IMR-90 (cell line): ENCODE measurements around the gene LRRC56. TPM values are rescaled to one million over a fixed set of nuclear protein-coding genes. Genes with fewer than 3 reads are reported as not detected.

Experiments used
- ATAC-seq: fragments of 200-7000 bp; cut with Tn5 transposase; 2 replicates; pipeline ENCODE4 v1.9.1; 2020; ENCODE audit warnings: low read depth, mild to moderate bottlenecking, moderate library complexity
- BruUV-seq: library from RNA; stranded (reverse); fragments of 400-500 nt; replicated peaks from 2 replicates; lab custom pipeline; 2021; lab: Mats Ljungman, UMichigan
- CTCF ChIA-PET: fragments of 300-600 bp; formaldehyde crosslinking; extraction: SDS; loops from one replicate; lab custom pipeline; 2021; ENCODE audit warnings: antibody characterized with exemption; lab: Yijun Ruan, JAX
- POLR2A ChIA-PET: fragments of 300-600 bp; sonication (Branson Sonifier 250); formaldehyde crosslinking; loops from one replicate; lab custom pipeline; 2022; ENCODE audit warnings: antibody characterized with exemption; ENCODE audit not compliant: unreplicated experiment; lab: Charles Lee
- DNase-seq: peaks from one replicate; pipeline ENCODE4 v3.0.0; 2013
- H2AFZ ChIP-seq: replicated peaks from 2 replicates; pipeline ENCODE3; 2013; ENCODE audit warnings: low read length, mild to moderate bottlenecking; ENCODE audit not compliant: poor library complexity
- H2AK5ac ChIP-seq: 2 replicates; pipeline ENCODE4 v1.6.1; 2013; ENCODE audit warnings: low read depth, low read length, inconsistent platforms
- H2AK9ac ChIP-seq: replicated peaks from 2 replicates; pipeline ENCODE3; 2013; ENCODE audit warnings: mild to moderate bottlenecking, low read depth, low read length, moderate library complexity; ENCODE audit not compliant: poor library complexity
- H2BK120ac ChIP-seq: 2 replicates; pipeline ENCODE4 v1.6.1; 2013; ENCODE audit warnings: low read depth, low read length, inconsistent platforms
- H2BK15ac ChIP-seq: 3 replicates; pipeline ENCODE4 v1.6.1; 2013; ENCODE audit warnings: low read depth, low read length, inconsistent platforms
- H2BK20ac ChIP-seq: 2 replicates; pipeline ENCODE4 v1.6.1; 2013; ENCODE audit warnings: low read depth, mild to moderate bottlenecking, inconsistent platforms, low read length, moderate library complexity
- H2BK5ac ChIP-seq: 2 replicates; pipeline ENCODE4 v1.6.1; 2013; ENCODE audit warnings: mild to moderate bottlenecking, low read depth, low read length, inconsistent platforms; ENCODE audit not compliant: poor library complexity, severe bottlenecking
- H3K14ac ChIP-seq: replicated peaks from 2 replicates; pipeline ENCODE4 v1.6.1; 2013; ENCODE audit warnings: low read depth, low read length, inconsistent platforms
- H3K18ac ChIP-seq: 2 replicates; pipeline ENCODE4 v1.6.1; 2013; ENCODE audit warnings: low read depth, low read length, control low read depth
- H3K23ac ChIP-seq: 2 replicates; pipeline ENCODE4 v1.6.1; 2013; ENCODE audit warnings: low read depth, low read length, inconsistent platforms
- H3K27ac ChIP-seq: 2 replicates; pipeline ENCODE4 v1.5.1; 2013; ENCODE audit warnings: mild to moderate bottlenecking, control low read depth, low read length; ENCODE audit not compliant: insufficient read depth
- H3K27me3 ChIP-seq: 2 replicates; pipeline ENCODE4 v1.6.1; 2013; ENCODE audit warnings: low read length; ENCODE audit not compliant: control insufficient read depth, insufficient read depth
- H3K36me3 ChIP-seq: 2 replicates; pipeline ENCODE4 v1.6.1; 2013; ENCODE audit warnings: low read length, mixed read lengths; ENCODE audit not compliant: control insufficient read depth, insufficient read depth
- H3K4ac ChIP-seq: 2 replicates; pipeline ENCODE4 v1.6.1; 2013; ENCODE audit warnings: low read depth, low read length, inconsistent platforms
- H3K4me1 ChIP-seq: 2 replicates; pipeline ENCODE4 v1.6.1; 2013; ENCODE audit warnings: low read length, mixed read lengths; ENCODE audit not compliant: control insufficient read depth, insufficient read depth
- H3K4me2 ChIP-seq: 2 replicates; pipeline ENCODE4 v1.6.1; 2013; ENCODE audit warnings: low read depth, mild to moderate bottlenecking, control low read depth, low read length, moderate library complexity
- H3K4me3 ChIP-seq: 2 replicates; pipeline ENCODE4 v1.5.1; 2013; ENCODE audit warnings: low read depth, mild to moderate bottlenecking, control low read depth, low read length, moderate library complexity; ENCODE audit not compliant: insufficient read depth
- H3K56ac ChIP-seq: 2 replicates; pipeline ENCODE4 v1.6.1; 2013; ENCODE audit warnings: low read length, inconsistent platforms; ENCODE audit not compliant: insufficient read depth; ENCODE audit errors: extremely low read depth
- H3K79me1 ChIP-seq, 2 experiments: 2 replicates each; pipeline ENCODE4 v1.6.1; 2013; ENCODE audit warnings: low read length in 2 of 2, inconsistent platforms in 1 of 2, low read depth in 1 of 2
- H3K9ac ChIP-seq: 2 replicates; pipeline ENCODE4 v1.6.1; 2013; ENCODE audit warnings: low read depth, low read length, control low read depth
- H3K9me1 ChIP-seq: 2 replicates; pipeline ENCODE4 v1.6.1; 2013; ENCODE audit warnings: low read length, inconsistent platforms; ENCODE audit not compliant: insufficient read depth
- H3K9me3 ChIP-seq: 2 replicates; pipeline ENCODE4 v1.6.1; 2013; ENCODE audit warnings: low read length; ENCODE audit not compliant: control insufficient read depth, insufficient read depth
- H4K20me1 ChIP-seq: 2 replicates; pipeline ENCODE4 v1.6.1; 2013; ENCODE audit warnings: low read length, inconsistent platforms; ENCODE audit not compliant: insufficient read depth
- H4K5ac ChIP-seq: 2 replicates; pipeline ENCODE4 v1.6.1; 2013; ENCODE audit warnings: mild to moderate bottlenecking, low read depth, low read length, control low read depth
- H4K8ac ChIP-seq, 2 experiments: 2 replicates each; pipeline ENCODE4 v1.6.1; 2013; ENCODE audit warnings: low read depth in 2 of 2, low read length in 2 of 2, control low read depth in 1 of 2, inconsistent platforms in 1 of 2
- H4K91ac ChIP-seq: 2 replicates; pipeline ENCODE4 v1.6.1; 2013; ENCODE audit warnings: low read depth, low read length, inconsistent platforms; ENCODE audit not compliant: insufficient read depth
- RCOR1 ChIP-seq: IDR thresholded peaks from 2 replicates; pipeline ENCODE4 v1.6.1; 2012; ENCODE audit warnings: mild to moderate bottlenecking, low read length, improper control_type of control experiment; ENCODE audit not compliant: insufficient replicate concordance
- WGBS, 2 experiments: methylation state at CpG; one replicate each; pipeline versions ENCODE4 v1.1.5 to v1.1.7; 2013; ENCODE audit warnings: missing lambda C conversion rate in 2 of 2; ENCODE audit not compliant: insufficient read length in 1 of 2; ENCODE audit errors: extremely low coverage in 2 of 2; 5-methylcytosine and 5-hydroxymethylcytosine counted together
- dilution Hi-C: fragments of 300-500 bp; cut with HindIII; formaldehyde crosslinking; loops from one replicate; pipeline ENCODE4 v1.14.3; 2018; ENCODE audit warnings: low sequenced_read_pairs; ENCODE audit not compliant: unreplicated experiment
- in situ Hi-C: fragments of 300-500 bp; cut with MboI; formaldehyde crosslinking; loops from 3 replicates; pipeline ENCODE4 v1.14.3; 2019; ENCODE audit warnings: low sequenced_read_pairs, inconsistent platforms, mixed read lengths
- intact Hi-C: fragments of 100-400 bp; cut with micrococcal nuclease; formaldehyde crosslinking; loops from 2 replicates; pipeline ENCODE4 v1.10.0; 2022
- polyA plus RNA-seq, 3 experiments: library from polyadenylated mRNA; depleted of rRNA; stranded (reverse); fragments of >200 nt; gene quantifications; 2 replicates each; pipeline ENCODE4 v1.2.3, GENCODE V29; 2012; ENCODE audit warnings: low replicate concordance in 1 of 3
- total RNA-seq: library from RNA; depleted of rRNA; stranded (reverse); fragments of >200 nt; gene quantifications from 2 replicates; pipeline ENCODE4 v1.2.3, GENCODE V29; 2012

The LRRC56 gene
- total and polyA plus RNA-seq, 2 of the 4 experiments (the other 2 are of a cell fraction), result 0.36 to 1.3 TPM

DNA sequence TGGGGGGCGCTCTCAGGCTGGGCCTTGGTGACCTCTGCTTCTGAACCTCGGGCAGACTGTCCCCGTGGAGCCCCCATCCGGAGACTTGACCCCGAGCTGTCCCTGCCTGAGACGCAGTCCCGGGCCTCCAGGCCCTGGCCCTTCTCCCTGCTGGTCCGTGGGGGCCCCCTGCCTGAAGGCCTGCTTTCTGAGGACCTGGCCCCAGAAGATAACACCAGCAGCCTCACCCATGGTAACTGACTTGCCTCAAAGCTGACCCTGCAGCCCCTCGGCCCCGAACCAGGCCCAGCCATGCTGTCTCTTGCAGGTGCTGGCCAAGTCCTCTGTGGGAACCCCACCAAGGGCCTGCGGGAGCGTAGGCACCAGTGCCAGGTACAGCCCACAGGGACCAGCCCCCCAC lies 14.3 kb downstream of the LRRC56 start:
- BruUV-seq, result no TSS peak

More for the DNA sequence above, 14.3 kb downstream of the LRRC56 start:
- Histone ChIP-seq H3K36me3 (peaks cover 2% of the 10 kb centered on the region; the same call in 1 of the 2 replicates), H3K4ac (no peak overlapping the region), H3K27ac (no peak overlapping the region), H4K8ac (no peak overlapping the region), H3K4me2 (no peak overlapping the region), H3K9me1 (no peaks in the 10 kb centered on the region), H3K9me3 (no peaks in the 10 kb centered on the region), H2BK120ac (no peak overlapping the region), H3K9ac (no peak overlapping the region), H2BK20ac (no peak overlapping the region), H2BK15ac (no peak overlapping the region), H3K56ac (no peak overlapping the region), H3K79me1 (no peaks in the 10 kb centered on the region), H3K14ac (no peak overlapping the region), H2AFZ (no peak overlapping the region), H3K18ac (no peak overlapping the region), H2AK9ac (no peak overlapping the region), H2AK5ac (no peak overlapping the region), H3K4me1 (peaks cover 2% of the 10 kb centered on the region; the same call in 1 of the 2 replicates), H4K91ac (no peak overlapping the region), H2BK5ac (no peak overlapping the region), H3K27me3 (peaks cover 32% of the 10 kb centered on the region), H3K23ac (no peak overlapping the region), H4K20me1 (peaks cover 6% of the 10 kb centered on the region; the same call in 1 of the 2 replicates), H4K5ac (no peak overlapping the region), H3K4me3 (no peak overlapping the region)
- in situ Hi-C loops, result no loop called here
- no peak for TF ChIP-seq RCOR1
- DNase-seq (no peak), ATAC-seq (no peak)
- dilution Hi-C loops, result no loop called here
- intact Hi-C loops, result loop anchor here (10.0 kb wide), 1 partner anchor 173 kb away; no protein-coding TSS in a partner anchor
- ChIA-PET CTCF (no interaction called here), POLR2A (no interaction called here)
- 75% methylated on average over 5 of the region's 12 CpGs; no CpG with 5 or more reads in 1 of the 2 experiments for WGBS, 2 experiments
